SK-N-SH (cell line): Measurements from ENCODE around the gene PRICKLE1. TPM values are rescaled to one million over a fixed set of nuclear protein-coding genes. Genes with fewer than 3 reads are reported as not detected.

Experiments
- CTCF ChIA-PET: fragments of 300-600, 350-600 bp; formaldehyde crosslinking; extraction: SDS; loops from one replicate; lab custom pipeline; 2021; lab: Yijun Ruan, JAX
- POLR2A ChIA-PET: fragments of 350-600 bp; sonication (Branson Sonifier 250); formaldehyde crosslinking; extraction: SDS; loops from one replicate; lab custom pipeline; 2020; ENCODE audit warnings: antibody characterized with exemption, inconsistent platforms; lab: Yijun Ruan, JAX
- DNase-seq: peaks from one replicate; pipeline ENCODE4 v3.0.0; 2012
- H2AFZ ChIP-seq: fragments of 200-600 bp; sonication (generic); 2 replicates; pipeline ENCODE4 v1.8.1; 2016; ENCODE audit warnings: antibody characterized with exemption, mild to moderate bottlenecking, low read depth
- H3F3A ChIP-seq: fragments of 200-600 bp; sonication (generic); replicated peaks from 2 replicates; pipeline ENCODE3; 2016; ENCODE audit warnings: antibody characterized with exemption, mild to moderate bottlenecking; ENCODE audit not compliant: insufficient read depth
- H3K27ac ChIP-seq, 2 experiments: fragments of 200-500 bp in 1 of 2; fragments of 200-600 bp in 1 of 2; sonication (Bioruptor generic) in 1 of 2; sonication (generic), shearing (Covaris generic) in 1 of 2; 2 replicates each; pipeline versions ENCODE4 v1.5.1 to v1.6.1; 2014 to 2016; ENCODE audit warnings: low read depth in 2 of 2, inconsistent platforms in 1 of 2, low read length in 1 of 2, mild to moderate bottlenecking in 1 of 2, mixed read lengths in 1 of 2
- H3K27me3 ChIP-seq: fragments of 200-600 bp; sonication (generic), shearing (Covaris generic); 2 replicates; pipeline ENCODE4 v1.6.1; 2016; ENCODE audit warnings: mixed run types; ENCODE audit not compliant: insufficient read depth
- H3K36me3 ChIP-seq, 2 experiments: fragments of 200-500 bp in 1 of 2; fragments of 200-600 bp in 1 of 2; sonication (Bioruptor generic) in 1 of 2; sonication (generic) in 1 of 2; replicated peaks in 1 of 2; 2 replicates each; pipeline versions ENCODE3 to v1.5.1; 2014 to 2016; ENCODE audit warnings: low read length in 1 of 2, mild to moderate bottlenecking in 1 of 2; ENCODE audit not compliant: insufficient read depth in 2 of 2, control insufficient read depth in 1 of 2
- H3K4me1 ChIP-seq, 2 experiments: fragments of 200-500 bp in 1 of 2; fragments of 200-600 bp in 1 of 2; sonication (Bioruptor generic) in 1 of 2; sonication (generic), shearing (Covaris generic) in 1 of 2; 2 replicates each; pipeline versions ENCODE4 v1.5.1 to v1.6.1; 2014 to 2016; ENCODE audit warnings: low read depth in 1 of 2, low read length in 1 of 2, mixed run types in 1 of 2; ENCODE audit not compliant: insufficient read depth in 2 of 2, control insufficient read depth in 1 of 2
- H3K4me2 ChIP-seq: fragments of 200-600 bp; sonication (generic), shearing (Covaris generic); 2 replicates; pipeline ENCODE4 v1.6.1; 2017; ENCODE audit warnings: mixed run types
- H3K4me3 ChIP-seq, 2 experiments: fragments of 200-500 bp in 1 of 2; fragments of 200-600 bp in 1 of 2; sonication (Bioruptor generic) in 1 of 2; sonication (generic), shearing (Covaris generic) in 1 of 2; 2 replicates each; pipeline versions ENCODE4 v1.5.1 to v1.8.1; 2014 to 2016; ENCODE audit warnings: low read depth in 2 of 2, inconsistent platforms in 1 of 2, low read length in 1 of 2, mild to moderate bottlenecking in 1 of 2, mixed read lengths in 1 of 2, moderate library complexity in 1 of 2
- H3K79me2 ChIP-seq: fragments of 200-600 bp; sonication (generic); 2 replicates; pipeline ENCODE4 v1.8.1; 2017; ENCODE audit warnings: mild to moderate bottlenecking; ENCODE audit not compliant: insufficient read depth
- H3K9ac ChIP-seq: fragments of 200-600 bp; sonication (generic); 2 replicates; pipeline ENCODE4 v1.6.1; 2017; ENCODE audit warnings: mixed run types
- H3K9me2 ChIP-seq: fragments of 200-600 bp; sonication (generic); 2 replicates; pipeline ENCODE4 v1.6.1; 2017; ENCODE audit warnings: mixed run types
- H3K9me3 ChIP-seq: fragments of 200-600 bp; sonication (generic); 2 replicates; pipeline ENCODE4 v1.6.1; 2017; ENCODE audit warnings: mixed run types, mild to moderate bottlenecking, moderate library complexity
- H4K20me1 ChIP-seq: fragments of 200-600 bp; sonication (generic); 2 replicates; pipeline ENCODE4 v1.6.1; 2017; ENCODE audit warnings: mild to moderate bottlenecking, mixed run types; ENCODE audit not compliant: insufficient read depth
- CHD2 ChIP-seq: fragments of 150-350 bp; IDR thresholded peaks from 2 replicates; pipeline ENCODE4 v1.6.1; 2018; ENCODE audit warnings: low read length; ENCODE audit not compliant: partially characterized antibody
- CTCF ChIP-seq: fragments of 200-600 bp; sonication (generic); IDR thresholded peaks from 2 replicates; pipeline ENCODE4 v1.6.1; 2017; ENCODE audit warnings: antibody characterized with exemption, mild to moderate bottlenecking, moderate library complexity
- ELF1 ChIP-seq: IDR thresholded peaks from 2 replicates; pipeline ENCODE4 v1.4.0; 2012
- EP300 ChIP-seq, 2 experiments: IDR thresholded peaks; 2 replicates each; pipeline versions ENCODE4 v1.4.0 to v1.6.1; 2012; ENCODE audit warnings: borderline replicate concordance in 1 of 2, low read depth in 1 of 2, low read length in 1 of 2
- EZH2phosphoT487 ChIP-seq: fragments of 200-600 bp; sonication (generic); IDR thresholded peaks from 2 replicates; pipeline ENCODE4 v1.6.1; 2017; ENCODE audit warnings: low read depth, mixed run types, mild to moderate bottlenecking, antibody characterized with exemption, moderate library complexity, borderline replicate concordance
- FOXM1 ChIP-seq: IDR thresholded peaks from 2 replicates; pipeline ENCODE4 v1.4.0; 2012; ENCODE audit warnings: low read depth, mild to moderate bottlenecking
- JUND ChIP-seq: IDR thresholded peaks from 2 replicates; pipeline ENCODE4 v1.4.0; 2012
- MEF2A ChIP-seq: IDR thresholded peaks from 2 replicates; pipeline ENCODE4 v1.4.0; 2012; ENCODE audit warnings: low read depth, borderline replicate concordance
- MXI1 ChIP-seq: IDR thresholded peaks from 2 replicates; pipeline ENCODE4 v1.6.1; 2012; ENCODE audit warnings: mild to moderate bottlenecking, low read depth, low read length, improper control_type of control experiment
- POLR2AphosphoS5 ChIP-seq: IDR thresholded peaks from 2 replicates; pipeline ENCODE4 v1.6.1; 2012; ENCODE audit warnings: low read depth, low read length
- RAD21 ChIP-seq: IDR thresholded peaks from 2 replicates; pipeline ENCODE4 v1.6.1; 2012; ENCODE audit warnings: mild to moderate bottlenecking, low read length
- RCOR1 ChIP-seq: fragments of 150-350 bp; IDR thresholded peaks from 2 replicates; pipeline ENCODE4 v1.6.1; 2017; ENCODE audit warnings: antibody characterized with exemption, low read length
- REST ChIP-seq: IDR thresholded peaks from 2 replicates; pipeline ENCODE4 v1.6.1; 2012; ENCODE audit warnings: mild to moderate bottlenecking, low read depth, low read length, moderate library complexity
- TCF12 ChIP-seq: IDR thresholded peaks from 2 replicates; pipeline ENCODE4 v1.4.0; 2012
- TEAD4 ChIP-seq: IDR thresholded peaks from 2 replicates; pipeline ENCODE4 v1.4.0; 2012; ENCODE audit warnings: mild to moderate bottlenecking, borderline replicate concordance; ENCODE audit not compliant: insufficient read depth
- WGBS: methylation state at CpG from one replicate; pipeline ENCODE4 v1.1.6; 2017; ENCODE audit warnings: low lambda C conversion rate; 5-methylcytosine and 5-hydroxymethylcytosine counted together
- polyA plus RNA-seq, 3 experiments: library from polyadenylated mRNA; depleted of rRNA; stranded (reverse); fragments of >200 nt; gene quantifications; 2 replicates each; pipeline ENCODE4 v1.2.3, GENCODE V29; 2012
- TF ChIP-seq, protein P1 (sequence below): IDR thresholded peaks from 2 replicates; pipeline ENCODE4 v1.4.0; 2012; ENCODE audit warnings: low read depth, borderline replicate concordance
- TF ChIP-seq, protein P2 (sequence below): fragments of 150-350 bp; IDR thresholded peaks from 2 replicates; pipeline ENCODE4 v1.6.1; 2017; ENCODE audit warnings: antibody characterized with exemption, low read length, low read depth, borderline replicate concordance
- TF ChIP-seq, protein P3 (sequence below): IDR thresholded peaks from 2 replicates; pipeline ENCODE4 v1.4.0; 2012; ENCODE audit warnings: low read depth
- TF ChIP-seq, protein P4 (sequence below): IDR thresholded peaks from 2 replicates; pipeline ENCODE4 v1.4.0; 2012; ENCODE audit warnings: low read depth, borderline replicate concordance

The PRICKLE1 gene
- polyA plus RNA-seq, 1 of the 3 experiments (the other 2 are of a cell fraction), result 1.2 TPM

- no peak overlapping the region for H3K9ac ChIP-seq
- WGBS, result 90% methylated on average over 3 of the region's 3 CpGs
- no peak overlapping the region for H3K27ac ChIP-seq
- ChIA-PET POLR2A (no interaction called here), CTCF (interaction anchor here (0.7 to 12.6 kb wide), 3 partner anchors 24 to 430 kb away, joined by 3 to 206 read pairs (median 3); no protein-coding TSS in a partner anchor)
- H3F3A ChIP-seq, result no peaks in the 10 kb centered on the region
- H4K20me1 ChIP-seq, result no peaks in the 10 kb centered on the region
- DNase-seq, result no peak
- H3K4me2 ChIP-seq, result no peak overlapping the region
- no peak for TF ChIP-seq MEF2A
- TF ChIP-seq ELF1, result no peak
- TF ChIP-seq, protein P1, sequence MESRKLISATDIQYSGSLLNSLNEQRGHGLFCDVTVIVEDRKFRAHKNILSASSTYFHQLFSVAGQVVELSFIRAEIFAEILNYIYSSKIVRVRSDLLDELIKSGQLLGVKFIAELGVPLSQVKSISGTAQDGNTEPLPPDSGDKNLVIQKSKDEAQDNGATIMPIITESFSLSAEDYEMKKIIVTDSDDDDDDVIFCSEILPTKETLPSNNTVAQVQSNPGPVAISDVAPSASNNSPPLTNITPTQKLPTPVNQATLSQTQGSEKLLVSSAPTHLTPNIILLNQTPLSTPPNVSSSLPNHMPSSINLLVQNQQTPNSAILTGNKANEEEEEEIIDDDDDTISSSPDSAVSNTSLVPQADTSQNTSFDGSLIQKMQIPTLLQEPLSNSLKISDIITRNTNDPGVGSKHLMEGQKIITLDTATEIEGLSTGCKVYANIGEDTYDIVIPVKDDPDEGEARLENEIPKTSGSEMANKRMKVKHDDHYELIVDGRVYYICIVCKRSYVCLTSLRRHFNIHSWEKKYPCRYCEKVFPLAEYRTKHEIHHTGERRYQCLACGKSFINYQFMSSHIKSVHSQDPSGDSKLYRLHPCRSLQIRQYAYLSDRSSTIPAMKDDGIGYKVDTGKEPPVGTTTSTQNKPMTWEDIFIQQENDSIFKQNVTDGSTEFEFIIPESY, result no peak
- no peak for TF ChIP-seq EP300 (IDR thresholded peaks at IDR 0.05; ENCODE audit: borderline replicate concordance in 1 of 2, low read depth in 1 of 2, low read length in 1 of 2)
- no peak for TF ChIP-seq FOXM1
- TF ChIP-seq EZH2phosphoT487, result no peak
- TF ChIP-seq RAD21, result no peak
- TF ChIP-seq REST, result no peak
- no peak for TF ChIP-seq CHD2
- TF ChIP-seq CTCF, result no peak
- no peak for TF ChIP-seq MXI1
- TF ChIP-seq, protein P2, sequence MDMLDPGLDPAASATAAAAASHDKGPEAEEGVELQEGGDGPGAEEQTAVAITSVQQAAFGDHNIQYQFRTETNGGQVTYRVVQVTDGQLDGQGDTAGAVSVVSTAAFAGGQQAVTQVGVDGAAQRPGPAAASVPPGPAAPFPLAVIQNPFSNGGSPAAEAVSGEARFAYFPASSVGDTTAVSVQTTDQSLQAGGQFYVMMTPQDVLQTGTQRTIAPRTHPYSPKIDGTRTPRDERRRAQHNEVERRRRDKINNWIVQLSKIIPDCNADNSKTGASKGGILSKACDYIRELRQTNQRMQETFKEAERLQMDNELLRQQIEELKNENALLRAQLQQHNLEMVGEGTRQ, result no peak
- no peak for TF ChIP-seq TEAD4
- TF ChIP-seq JUND, result no peak
- TF ChIP-seq TCF12, result no peak
- TF ChIP-seq, protein P3, sequence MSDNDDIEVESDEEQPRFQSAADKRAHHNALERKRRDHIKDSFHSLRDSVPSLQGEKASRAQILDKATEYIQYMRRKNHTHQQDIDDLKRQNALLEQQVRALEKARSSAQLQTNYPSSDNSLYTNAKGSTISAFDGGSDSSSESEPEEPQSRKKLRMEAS, result no peak
- no peak for TF ChIP-seq RCOR1
- TF ChIP-seq, protein P4, sequence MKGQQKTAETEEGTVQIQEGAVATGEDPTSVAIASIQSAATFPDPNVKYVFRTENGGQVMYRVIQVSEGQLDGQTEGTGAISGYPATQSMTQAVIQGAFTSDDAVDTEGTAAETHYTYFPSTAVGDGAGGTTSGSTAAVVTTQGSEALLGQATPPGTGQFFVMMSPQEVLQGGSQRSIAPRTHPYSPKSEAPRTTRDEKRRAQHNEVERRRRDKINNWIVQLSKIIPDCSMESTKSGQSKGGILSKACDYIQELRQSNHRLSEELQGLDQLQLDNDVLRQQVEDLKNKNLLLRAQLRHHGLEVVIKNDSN, result no peak
- no peak for TF ChIP-seq POLR2AphosphoS5
- H3K36me3 ChIP-seq, result no peaks in the 10 kb centered on the region
- H3K27me3 ChIP-seq, result no peaks in the 10 kb centered on the region
- no peaks in the 10 kb centered on the region for H3K9me2 ChIP-seq
- H3K4me1 ChIP-seq, result peaks cover 0 to 6% of the 10 kb centered on the region in 2 experiments; a peak in 1 of 4 replicates
- no peak overlapping the region for H3K4me3 ChIP-seq
- H2AFZ ChIP-seq, result no peak overlapping the region
- no peaks in the 10 kb centered on the region for H3K79me2 ChIP-seq
- H3K9me3 ChIP-seq, result no peaks in the 10 kb centered on the region
Observed at GRCh38 chr12:42564556-42564955, 25.0 kb downstream of the PRICKLE1 start.
